Hypothalamus (tissue), 51 donors: Measurements from ENCODE around the gene MAML2.

Experiments used
- DNase-seq, 51 donors: peaks; one replicate each; lab custom pipeline; 2025; lab: John Stamatoyannopoulos, UW

MAML2 gene

DNA sequence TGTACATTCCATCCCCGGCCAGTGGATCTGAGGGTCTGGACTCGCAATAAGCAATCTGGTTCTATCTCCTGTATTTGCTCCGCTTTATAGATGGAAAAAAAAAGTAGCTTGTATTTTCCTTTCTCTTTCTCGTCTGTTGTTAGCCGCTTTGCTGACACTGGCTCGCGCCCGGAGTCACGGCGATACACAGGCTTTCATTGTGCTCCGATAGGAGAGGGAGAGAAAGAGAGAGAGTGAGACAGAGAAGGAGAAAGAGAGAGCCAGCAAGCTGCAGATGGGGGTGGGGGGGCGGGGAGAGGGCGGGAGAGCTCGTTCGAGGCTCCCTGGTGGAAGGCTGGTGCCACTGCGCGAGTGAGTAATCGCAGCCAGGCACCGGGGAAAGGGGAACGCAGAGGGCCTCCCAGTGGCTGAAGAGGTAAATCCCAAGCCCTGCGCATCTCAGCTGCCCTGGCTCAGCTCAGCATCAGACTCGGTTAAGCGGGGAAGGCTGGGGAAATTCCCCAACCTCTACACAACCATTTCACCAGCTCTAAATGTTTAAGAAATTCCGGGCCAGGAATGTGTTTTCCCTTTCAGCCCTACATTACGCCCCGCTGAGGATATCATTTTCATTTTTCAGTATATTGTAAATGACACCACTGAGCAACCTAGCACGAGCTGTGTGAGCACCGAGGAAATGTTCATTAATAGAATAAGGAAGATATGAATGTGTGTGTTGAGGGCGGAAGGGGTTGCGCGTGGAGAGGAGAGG is at the start of gene MAML2:
TSS of gene MAML2 (minus strand) at position 235 of the 751 bp plus-strand sequence. CDS start 1,300 bp downstream, outside the sequence.
- DNase-seq, result peak; percentile 11 to 96 (median 89)

DNA sequence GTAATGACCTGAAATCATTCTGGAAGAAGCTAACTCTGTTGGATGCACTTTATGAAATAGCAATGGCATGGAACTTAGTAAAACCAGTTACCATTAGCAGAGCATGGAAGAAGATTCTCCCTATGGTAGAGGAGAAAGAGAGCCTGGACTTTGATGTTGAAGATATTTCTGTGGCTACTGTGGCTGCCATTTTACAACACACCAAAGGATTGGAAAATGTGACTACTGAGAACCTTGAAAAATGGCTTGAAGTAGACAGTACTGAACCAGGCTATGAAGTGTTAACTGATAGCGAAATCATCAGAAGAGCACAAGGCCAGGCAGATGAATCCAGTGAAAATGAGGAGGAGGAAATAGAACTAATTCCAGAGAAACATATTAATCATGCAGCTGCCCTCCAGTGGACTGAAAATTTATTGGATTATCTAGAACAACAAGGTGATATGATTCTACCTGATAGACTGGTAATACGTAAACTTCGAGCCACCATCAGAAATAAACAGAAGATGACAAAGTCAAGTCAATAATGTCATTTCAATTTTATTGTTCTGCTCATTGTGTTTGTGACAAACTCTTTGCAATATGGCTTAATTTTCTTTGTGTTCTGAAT is 48.8 kb upstream of the MAML2 start:
- no peak for DNase-seq

DNA sequence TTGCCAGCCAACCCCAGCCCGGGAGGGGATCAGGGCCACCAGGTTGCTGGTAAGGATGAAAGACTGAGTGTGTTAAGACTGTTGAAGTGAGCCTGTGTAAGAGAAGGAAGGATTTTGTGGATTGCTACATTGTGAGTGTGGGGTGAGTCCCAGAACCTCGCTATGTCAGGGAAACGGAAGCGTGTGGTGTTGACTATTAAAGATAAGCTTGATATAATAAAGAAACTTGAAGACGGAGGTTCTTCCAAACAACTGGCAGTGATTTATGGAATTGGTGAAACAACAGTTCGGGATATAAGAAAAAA is 47.4 kb upstream of the MAML2 start:
- peak in 1 of 51 donors; percentile 54 for DNase-seq

DNA sequence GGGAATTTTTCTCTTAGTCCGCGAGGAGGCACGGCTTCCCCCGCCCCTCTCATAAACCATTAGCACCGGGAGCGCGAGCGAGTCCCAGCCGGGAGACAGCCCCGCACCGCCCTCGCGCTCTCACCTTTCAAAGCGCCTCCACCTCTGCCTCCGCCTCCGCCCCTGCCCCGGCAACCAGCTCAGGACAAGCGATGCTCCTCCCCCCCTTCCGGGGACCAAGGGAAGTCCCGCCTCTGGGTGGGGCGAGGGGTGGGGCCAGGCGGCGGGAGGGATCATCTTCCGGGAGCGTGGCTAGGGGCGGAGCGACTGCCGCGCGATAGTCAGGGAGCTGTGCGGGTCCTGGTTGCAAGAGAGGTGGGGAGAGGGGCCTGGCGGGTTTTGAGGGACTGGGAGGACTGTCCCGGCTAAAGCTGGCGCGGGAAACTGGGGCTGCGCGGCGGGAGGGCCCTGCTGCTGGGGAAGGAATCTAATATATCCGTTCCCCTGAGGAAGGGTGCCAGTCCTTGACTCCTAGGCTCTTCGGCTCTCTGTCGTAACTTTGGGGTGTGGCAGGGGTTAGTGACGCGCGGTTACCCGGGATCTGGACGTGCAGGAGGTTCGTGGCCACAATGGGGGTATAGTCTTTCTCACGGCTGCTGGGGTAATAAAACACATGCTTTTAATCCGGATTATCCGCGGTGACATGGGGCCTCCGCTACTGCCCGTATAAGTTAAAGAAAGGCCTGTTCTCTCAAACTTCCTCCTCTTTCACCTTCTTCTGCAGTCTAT is 46.9 kb upstream of the MAML2 start, which contains the start of the genes CCDC82 and JRKL:
TSS of gene CCDC82 (minus strand) at position 193 of the 768 bp plus-strand sequence. CDS start 5,165 bp downstream, outside the sequence.
TSS of gene JRKL (plus strand) at position 294 of the 768 bp plus-strand sequence. CDS start 637 bp downstream, outside the sequence.
- peak; percentile 55 to 97 (median 92) for DNase-seq

DNA sequence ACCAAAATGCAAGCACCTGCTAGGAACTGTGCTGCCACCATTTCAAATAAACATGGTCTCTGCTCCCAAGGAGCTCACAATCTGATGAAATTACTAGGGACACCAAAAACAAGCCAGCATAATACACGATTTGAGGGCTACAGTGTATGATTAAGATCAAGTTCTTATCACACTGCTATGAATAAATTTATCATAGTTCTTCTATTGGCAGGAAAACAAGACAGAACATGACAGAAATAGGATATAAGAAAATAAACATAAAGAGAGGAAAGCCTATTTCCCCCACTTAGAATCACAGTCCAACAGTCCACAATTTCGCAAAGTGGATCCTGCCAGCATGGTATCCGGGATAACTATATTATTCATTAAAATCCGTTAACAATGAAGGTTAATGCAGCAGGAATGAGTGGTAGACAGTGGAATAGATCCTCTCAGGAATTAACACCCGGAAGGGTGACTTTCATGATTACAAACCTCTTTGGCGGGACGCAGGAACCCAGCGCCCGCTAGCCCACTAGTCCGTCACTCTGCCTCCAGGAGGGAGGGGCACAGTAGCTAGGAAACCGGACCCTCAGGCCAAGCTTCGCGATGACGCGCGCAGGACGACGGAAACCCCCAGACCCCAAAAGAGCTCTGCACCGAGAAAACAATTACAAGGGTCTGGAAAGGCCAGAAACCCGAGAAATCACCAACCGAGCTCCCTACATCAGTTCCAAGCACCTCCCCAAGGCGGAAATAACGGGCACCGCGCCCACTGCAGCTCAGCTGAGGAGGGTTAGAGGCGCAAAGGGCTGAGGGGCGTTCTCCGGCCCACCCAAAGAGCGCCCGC is 46.1 kb upstream of the MAML2 start:
- DNase-seq, result peak in 21 of 51 donors; percentile 4 to 77 (median 49)

DNA sequence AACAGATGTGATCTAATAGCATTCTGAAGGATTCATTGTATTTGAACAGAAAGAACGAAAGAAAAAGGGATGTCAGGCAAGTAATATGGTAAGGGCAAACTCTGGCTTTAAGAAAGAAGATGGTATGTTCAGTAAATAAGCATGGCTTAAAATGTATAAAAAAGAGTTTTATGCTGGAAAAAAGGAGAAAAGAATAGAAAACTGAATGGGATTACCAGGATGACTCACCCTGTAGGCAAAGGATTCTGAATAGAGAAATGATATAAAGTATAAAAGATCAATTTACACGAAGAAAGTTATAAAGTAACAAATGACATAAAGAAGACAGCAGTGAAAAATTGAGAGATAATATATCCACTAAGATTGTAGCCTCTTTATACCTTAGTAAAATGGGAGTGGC is 42.2 kb upstream of the MAML2 start:
- no peak for DNase-seq

DNA sequence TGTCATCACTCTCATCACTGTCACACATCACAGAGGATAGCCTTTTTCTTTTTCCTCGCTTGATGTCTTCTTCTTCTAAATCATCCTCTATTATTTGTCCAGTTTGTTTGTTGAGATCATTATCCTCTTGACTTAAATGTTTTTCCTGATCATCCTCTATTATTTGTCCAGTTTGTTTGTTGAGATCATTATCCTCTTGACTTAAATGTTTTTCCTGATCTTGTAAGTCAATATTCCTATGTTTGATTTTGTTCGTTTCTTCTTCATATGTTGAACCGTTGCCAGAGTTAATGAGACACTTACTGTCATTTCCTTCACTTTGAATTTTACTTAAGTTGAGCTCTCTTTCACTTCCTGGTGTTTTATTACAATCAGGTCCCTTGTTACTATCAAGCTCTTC is 41.2 kb upstream of the MAML2 start:
- DNase-seq, result no peak

DNA sequence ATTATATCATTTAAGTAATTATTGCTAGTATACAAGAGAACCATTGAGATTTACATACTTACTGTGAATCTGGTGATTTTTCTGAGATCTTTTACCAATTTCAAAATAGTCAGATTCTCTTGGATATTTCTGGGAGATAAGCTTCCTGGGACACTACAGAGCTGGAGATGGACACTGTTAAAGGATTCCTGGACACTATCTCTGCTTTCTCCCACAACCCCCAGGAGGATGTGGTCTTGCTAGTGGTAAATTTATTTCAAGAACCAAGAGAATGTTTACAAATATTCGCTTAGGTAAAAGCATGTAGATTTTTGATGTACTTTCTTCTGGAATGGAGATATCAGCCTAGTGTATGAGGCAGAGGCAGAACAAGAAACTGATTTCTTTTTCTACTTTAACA is 33.8 kb upstream of the MAML2 start:
- DNase-seq, result no peak

DNA sequence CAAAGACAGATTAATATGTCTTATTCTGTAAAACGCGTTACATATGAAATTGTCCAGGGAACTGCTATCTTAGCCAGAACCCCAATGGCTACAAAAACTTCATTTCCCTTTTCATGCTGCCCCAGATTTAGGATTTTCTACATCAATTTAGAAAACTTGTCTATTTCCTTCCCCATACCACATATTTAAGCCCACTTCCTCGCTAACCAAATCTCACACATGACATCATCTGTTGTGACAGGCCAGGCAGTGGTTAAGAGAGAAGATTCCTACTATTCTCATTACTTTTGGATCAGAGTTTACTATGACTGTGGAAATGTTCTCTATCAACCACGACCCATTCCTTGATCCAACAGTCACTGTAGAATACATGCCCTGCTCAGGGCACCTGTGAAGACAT is 30.8 kb upstream of the MAML2 start:
- DNase-seq, result no peak

DNA sequence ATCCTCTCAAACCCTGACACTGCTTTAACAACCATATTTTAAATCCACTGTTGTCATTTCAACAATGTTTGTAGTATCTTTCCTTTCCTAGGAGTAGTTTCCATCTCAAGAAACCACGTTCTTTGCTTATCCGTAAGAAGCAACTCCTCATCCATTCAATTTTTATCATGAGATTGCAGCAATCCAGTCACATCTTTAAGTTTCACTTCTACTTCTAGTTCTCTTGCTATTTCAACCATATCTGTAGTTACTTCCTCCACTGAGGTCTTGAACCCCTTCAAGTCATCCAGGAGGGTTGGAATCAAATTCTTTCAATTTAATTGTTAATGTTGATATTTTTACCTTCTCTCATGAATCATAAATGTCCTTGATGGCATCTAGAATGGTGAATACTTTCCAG is 24.3 kb upstream of the MAML2 start:
- DNase-seq, result no peak

DNA sequence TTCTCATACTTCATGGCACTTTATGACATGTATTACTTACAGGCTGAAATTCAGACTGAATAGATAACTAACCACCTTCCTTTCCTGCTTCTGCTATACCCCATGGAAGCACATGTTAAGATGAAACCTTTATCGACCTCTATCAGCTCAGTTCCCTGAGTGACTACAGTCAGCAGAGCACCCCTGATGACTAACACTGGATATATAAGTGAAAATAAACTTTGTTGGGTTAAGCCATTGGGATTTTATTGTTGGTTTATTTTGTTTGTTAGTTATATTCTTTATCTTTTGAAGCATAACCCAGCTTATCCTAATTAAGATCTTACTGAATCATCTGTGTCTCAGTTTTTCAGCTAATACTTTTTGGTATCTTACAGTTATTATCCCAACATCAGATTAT is 23.0 kb upstream of the MAML2 start:
- DNase-seq, result no peak

DNA sequence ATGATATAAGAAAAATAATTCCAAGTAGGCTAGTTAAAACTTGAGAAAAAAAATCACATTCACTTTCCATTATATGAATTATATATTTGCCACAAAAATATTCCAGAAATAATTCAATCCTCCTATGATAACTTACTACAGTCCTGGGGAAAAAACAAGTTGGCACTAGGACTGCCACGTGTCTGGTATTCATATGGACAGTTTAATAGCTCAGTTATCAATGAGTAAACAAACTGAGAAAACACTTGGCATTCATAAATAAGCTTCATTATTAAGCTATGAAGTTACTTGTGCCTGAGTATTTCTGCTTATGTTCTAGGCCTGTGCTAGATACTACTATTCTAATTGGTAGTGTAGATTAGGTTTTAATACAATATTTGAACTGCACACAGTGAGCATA is 22.5 kb upstream of the MAML2 start:
- no peak for DNase-seq

DNA sequence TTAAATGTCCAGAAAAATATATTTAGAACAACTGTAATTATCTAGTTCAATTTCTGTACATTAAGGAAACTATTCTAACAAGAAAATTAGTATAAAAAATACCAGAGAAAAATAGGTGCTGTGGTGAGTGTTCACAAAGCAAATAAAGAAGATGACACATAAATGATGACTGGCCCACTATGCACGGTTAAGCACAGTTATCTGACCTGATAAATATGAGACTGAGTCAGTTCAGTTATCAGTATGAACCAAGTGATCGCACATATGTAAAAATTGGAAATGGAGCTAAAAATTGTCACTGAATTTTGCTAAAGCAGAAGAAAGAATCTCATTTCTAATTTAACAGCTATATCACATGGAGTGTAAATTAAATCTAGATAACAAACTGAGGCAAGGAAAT is 18.8 kb upstream of the MAML2 start:
- DNase-seq, result no peak

DNA sequence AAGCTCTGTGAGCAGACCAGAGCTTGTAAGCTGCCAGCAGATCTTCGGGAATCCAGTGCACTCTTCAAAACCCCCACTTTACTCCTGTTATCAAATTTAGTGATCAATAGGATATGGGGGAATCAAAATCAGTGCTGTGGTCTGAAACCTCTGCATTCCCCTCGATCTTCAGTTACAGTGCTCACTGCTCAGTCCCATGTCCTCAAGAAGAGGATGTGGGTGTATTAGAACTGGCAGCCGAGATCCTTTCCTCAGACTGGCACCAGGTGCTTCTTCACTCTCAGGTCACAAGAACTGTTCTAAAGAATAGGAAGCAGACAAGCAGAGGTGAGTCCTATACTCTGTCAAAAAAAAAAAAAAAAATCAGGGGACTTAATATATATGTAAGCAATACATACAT is 15.3 kb upstream of the MAML2 start:
- DNase-seq, result no peak

DNA sequence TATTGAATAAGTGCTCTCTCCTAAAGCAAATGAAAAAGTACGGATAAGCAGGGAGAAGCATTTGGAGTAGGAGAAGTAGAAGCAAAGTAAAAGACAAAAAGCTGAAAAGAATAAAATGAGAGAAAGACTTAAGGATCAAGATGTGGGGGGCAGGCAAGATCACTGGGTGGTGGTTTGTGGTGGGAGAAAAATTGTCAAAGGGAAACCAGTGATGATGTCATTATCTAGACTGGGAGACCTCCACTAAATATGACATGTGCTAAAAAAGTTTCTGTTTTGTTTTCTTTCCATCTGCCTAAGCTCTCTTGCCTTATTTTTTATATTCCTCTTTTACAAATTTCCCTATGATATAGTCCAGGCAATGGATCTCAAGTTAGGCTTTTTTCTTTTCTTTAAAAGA is 14.8 kb upstream of the MAML2 start:
- DNase-seq, result no peak

DNA sequence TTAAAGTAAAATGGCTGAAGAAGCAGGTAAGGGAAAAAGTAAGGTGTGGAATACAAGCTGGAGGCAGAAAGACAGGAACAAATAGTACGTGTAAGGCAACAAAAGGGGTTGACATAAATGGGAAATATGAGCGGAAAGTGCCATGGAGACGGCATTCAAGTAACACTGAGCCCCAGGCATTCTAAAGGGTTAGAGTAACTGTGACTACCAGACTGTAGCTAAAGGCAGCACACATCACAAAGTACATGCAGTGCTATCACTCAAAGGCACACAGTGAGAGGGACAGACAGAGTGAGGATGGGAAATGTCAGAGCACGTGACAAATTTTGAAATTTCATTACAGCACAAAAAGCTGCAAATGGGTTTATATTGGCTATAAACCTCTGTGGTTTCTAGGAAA is 13.9 kb upstream of the MAML2 start:
- no peak for DNase-seq

DNA sequence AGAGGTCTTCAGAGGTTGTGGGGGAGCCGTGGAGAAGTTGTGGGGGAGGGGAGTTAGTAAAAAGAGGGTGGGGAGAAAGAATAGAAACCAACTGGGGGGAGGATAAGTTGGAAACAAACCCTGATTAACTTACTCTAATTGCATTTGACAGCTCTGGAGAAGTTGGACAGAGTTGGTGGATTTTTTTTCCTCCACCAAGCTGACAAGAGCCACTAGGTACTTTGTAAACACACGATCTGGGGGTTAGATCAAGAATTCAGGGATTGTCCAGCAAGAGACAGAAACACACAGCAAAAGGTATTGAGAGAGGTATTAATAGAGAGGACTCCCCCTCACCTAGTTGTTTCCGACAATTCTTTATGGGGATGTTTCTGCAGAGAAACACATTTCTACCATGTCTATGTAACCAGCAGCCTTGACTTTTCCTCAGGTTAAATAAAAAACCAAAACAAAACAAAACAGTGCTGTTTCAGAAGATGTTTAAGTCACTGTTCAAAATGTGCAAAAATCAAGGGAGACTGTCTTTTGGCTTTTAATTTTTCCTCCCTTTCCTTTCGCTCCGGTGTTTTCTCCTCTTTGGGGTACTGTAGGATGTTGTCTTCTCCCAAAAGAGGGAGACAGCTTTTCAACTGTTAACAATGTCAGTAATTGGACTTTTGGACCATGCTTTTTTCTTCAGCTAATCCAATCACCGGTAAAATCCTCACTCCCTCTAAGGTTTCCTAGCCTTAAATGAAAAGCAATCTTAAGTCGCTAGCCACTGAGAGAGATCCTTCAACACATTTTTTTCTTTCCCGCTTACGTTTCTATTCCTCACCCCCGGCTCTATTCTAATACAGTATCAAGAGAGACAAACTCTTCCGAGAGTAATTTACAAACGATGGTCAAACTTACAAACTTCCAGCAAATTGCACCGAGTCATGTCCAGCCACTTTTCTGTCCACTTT is 708 bp downstream of the MAML2 start:
- DNase-seq, result peak in 1 of 51 donors; percentile 59

DNA sequence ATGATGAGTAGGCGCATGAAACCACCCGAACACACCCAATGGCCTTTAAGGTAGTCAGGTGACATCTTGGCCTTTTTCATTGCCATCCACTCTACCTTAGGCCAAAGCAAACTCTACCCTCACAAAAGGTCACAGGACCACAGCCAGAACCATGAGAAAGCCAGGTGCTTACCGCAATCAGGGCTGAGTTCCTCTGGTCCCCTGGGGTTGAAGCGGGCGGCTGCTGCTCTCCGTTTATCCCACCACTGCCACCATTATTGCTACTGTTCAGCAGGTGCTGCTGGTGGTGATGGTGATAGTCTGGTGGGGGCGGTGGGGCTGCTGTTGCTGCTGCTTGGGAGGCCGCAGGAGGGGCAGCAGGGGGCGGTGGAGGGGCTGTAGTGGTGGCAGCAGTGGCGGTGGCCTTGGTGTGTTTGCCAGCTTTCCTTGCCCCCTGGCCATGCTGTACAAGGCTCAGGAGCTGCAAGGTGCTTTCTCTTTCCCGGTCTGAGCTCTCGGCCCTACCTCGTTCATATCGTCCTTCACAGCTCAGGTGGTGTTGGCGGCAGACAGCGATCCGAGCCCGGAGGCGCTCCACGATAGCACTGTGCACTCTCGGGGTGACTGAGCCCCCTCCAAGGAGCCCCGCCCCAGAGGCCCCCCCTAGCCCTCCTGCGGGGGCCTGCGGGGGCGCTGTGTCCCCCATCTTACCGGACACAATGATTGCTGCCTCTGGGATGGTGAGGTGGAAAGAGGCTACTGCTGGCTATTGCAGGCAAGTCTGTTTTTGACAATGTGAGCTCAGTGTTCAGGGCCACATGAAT is 1.6 kb downstream of the MAML2 start:
- peak in 38 of 51 donors; percentile 10 to 66 (median 40) for DNase-seq

DNA sequence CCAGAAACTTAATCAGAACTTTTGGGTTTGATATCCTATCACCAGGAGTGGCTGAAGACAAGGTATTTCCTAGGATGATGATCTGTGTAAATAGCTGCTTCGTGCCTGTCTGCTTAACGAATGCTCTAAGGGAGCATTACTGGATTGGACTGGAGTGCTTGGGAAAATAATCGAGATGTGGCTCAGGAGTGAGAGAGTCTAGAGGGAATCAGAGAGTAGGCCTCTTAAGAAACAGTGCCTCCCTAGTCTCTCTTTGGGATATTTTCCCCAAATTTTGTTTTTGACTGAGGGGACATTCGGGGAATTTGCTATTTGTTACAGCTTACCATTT is 2.5 kb downstream of the MAML2 start:
- DNase-seq, result no peak
